H1 (cell line): Measurements from ENCODE around the gene NAGS. TPM values are rescaled to one million over a fixed set of nuclear protein-coding genes. Genes with fewer than 3 reads are reported as not detected.

Experiments used
- CTCF ChIA-PET: fragments of 300-600 bp; sonication (Branson Sonifier 250); formaldehyde crosslinking; loops from one replicate; lab custom pipeline; 2021; ENCODE audit not compliant: partially characterized antibody; lab: Charles Lee
- POLR2A ChIA-PET: fragments of 300-600 bp; sonication (Branson Sonifier 250); formaldehyde crosslinking; loops from one replicate; lab custom pipeline; 2021; ENCODE audit warnings: inconsistent platforms; ENCODE audit not compliant: partially characterized antibody; lab: Charles Lee
- DNase-seq, 2 experiments: peaks; one replicate each; pipeline versions ENCODE4 v3.0.0 to v3.0.0-alpha.2; 2010 to 2022; ENCODE audit warnings: low spot score in 2 of 2, low read depth in 1 of 2, mixed read lengths in 1 of 2
- FAIRE-seq: peaks from 2 replicates; lab custom pipeline; 2011; peaks lifted over from hg19 to GRCh38; lab: Jason Lieb, UNC
- H2AFZ ChIP-seq: 2 replicates; pipeline ENCODE4 v1.8.1; 2012; ENCODE audit warnings: low read length, inconsistent platforms
- H2AK5ac ChIP-seq: 2 replicates; pipeline ENCODE4 v1.6.1; 2013; ENCODE audit warnings: low read depth, low read length
- H2BK120ac ChIP-seq: replicated peaks from 2 replicates; pipeline ENCODE3; 2013; ENCODE audit warnings: low read depth, low read length, inconsistent platforms
- H2BK12ac ChIP-seq: 2 replicates; pipeline ENCODE4 v1.6.1; 2013; ENCODE audit warnings: low read depth, low read length
- H2BK15ac ChIP-seq: 2 replicates; pipeline ENCODE4 v1.6.1; 2013; ENCODE audit warnings: low read length
- H2BK20ac ChIP-seq: 2 replicates; pipeline ENCODE4 v1.6.1; 2013; ENCODE audit warnings: low read length
- H2BK5ac ChIP-seq: 2 replicates; pipeline ENCODE4 v1.6.1; 2013; ENCODE audit warnings: low read depth, low read length
- H3K14ac ChIP-seq: 2 replicates; pipeline ENCODE4 v1.6.1; 2013; ENCODE audit warnings: inconsistent platforms; ENCODE audit not compliant: insufficient read length
- H3K18ac ChIP-seq: 2 replicates; pipeline ENCODE4 v1.6.1; 2013; ENCODE audit warnings: low read length; ENCODE audit errors: extremely low read depth
- H3K23ac ChIP-seq: 2 replicates; pipeline ENCODE4 v1.6.1; 2013; ENCODE audit warnings: inconsistent platforms; ENCODE audit not compliant: insufficient read length
- H3K23me2 ChIP-seq: 2 replicates; pipeline ENCODE4 v1.6.1; 2013; ENCODE audit warnings: low read depth, low read length
- H3K27ac ChIP-seq: 2 replicates; pipeline ENCODE4 v1.6.1; 2011; ENCODE audit warnings: low read depth, low read length, inconsistent platforms
- H3K27me3 ChIP-seq, 4 experiments: replicated peaks in 1 of 4; 1 replicate in 1 of 4; 2 replicates in 3 of 4; pipeline versions ENCODE4 v1.6.1 to v1.8.1; 2011 to 2013; ENCODE audit warnings: low read length in 3 of 4, mild to moderate bottlenecking in 3 of 4, inconsistent platforms in 2 of 4, mixed read lengths in 2 of 4, moderate library complexity in 1 of 4; ENCODE audit not compliant: control insufficient read depth in 3 of 4, insufficient read depth in 3 of 4; ENCODE audit errors: extremely low read depth in 1 of 4
- H3K36me3 ChIP-seq, 4 experiments: 2 replicates each; pipeline versions ENCODE4 v1.6.1 to v1.8.1; 2011 to 2013; ENCODE audit warnings: mild to moderate bottlenecking in 4 of 4, low read length in 3 of 4, moderate library complexity in 2 of 4, control low read depth in 1 of 4, inconsistent platforms in 1 of 4; ENCODE audit not compliant: insufficient read depth in 4 of 4, control insufficient read depth in 2 of 4
- H3K4ac ChIP-seq: replicated peaks from 2 replicates; pipeline ENCODE3; 2013; ENCODE audit warnings: low read length, low read depth, mixed read lengths, inconsistent platforms; ENCODE audit not compliant: insufficient read length
- H3K4me1 ChIP-seq, 4 experiments: replicated peaks in 1 of 4; 1 replicate in 1 of 4; 2 replicates in 3 of 4; pipeline versions ENCODE4 v1.6.1 to v1.8.1; 2011 to 2013; ENCODE audit warnings: low read length in 3 of 4, inconsistent platforms in 2 of 4, mixed read lengths in 1 of 4; ENCODE audit not compliant: insufficient read depth in 4 of 4, control insufficient read depth in 3 of 4
- H3K4me2 ChIP-seq, 2 experiments: 2 replicates each; pipeline versions ENCODE4 v1.6.1 to v1.8.1; 2011 to 2013; ENCODE audit warnings: low read depth in 2 of 2, low read length in 2 of 2, control low read depth in 1 of 2, inconsistent platforms in 1 of 2, mild to moderate bottlenecking in 1 of 2; ENCODE audit not compliant: insufficient read depth in 1 of 2
- H3K4me3 ChIP-seq, 4 experiments: fragments of 200-600, 300-600 bp in 1 of 4; sonication (generic), shearing (Covaris generic), sonication (Bioruptor Twin) in 1 of 4; 2 replicates each; pipeline versions ENCODE4 v1.5.1 to v1.8.1; 2011 to 2016; ENCODE audit warnings: low read length in 4 of 4, low read depth in 3 of 4, control low read depth in 2 of 4, inconsistent platforms in 2 of 4, mild to moderate bottlenecking in 2 of 4, mixed read lengths in 1 of 4, moderate library complexity in 1 of 4; ENCODE audit not compliant: insufficient read depth in 2 of 4; ENCODE audit errors: extremely low read depth in 1 of 4
- H3K56ac ChIP-seq: replicated peaks from 2 replicates; pipeline ENCODE3; 2013; ENCODE audit warnings: low read depth, mild to moderate bottlenecking, mixed read lengths, low read length, inconsistent platforms; ENCODE audit not compliant: insufficient read length
- H3K79me1 ChIP-seq: 2 replicates; pipeline ENCODE4 v1.6.1; 2013; ENCODE audit warnings: low read depth, low read length, control low read depth
- H3K79me2 ChIP-seq, 2 experiments: 2 replicates each; pipeline versions ENCODE4 v1.6.1 to v1.8.1; 2012 to 2013; ENCODE audit warnings: low read length in 2 of 2, mild to moderate bottlenecking in 2 of 2, inconsistent platforms in 1 of 2; ENCODE audit not compliant: insufficient read depth in 2 of 2, control insufficient read depth in 1 of 2
- H3K9ac ChIP-seq, 4 experiments: replicated peaks in 1 of 4; 1 replicate in 1 of 4; 2 replicates in 3 of 4; pipeline versions ENCODE4 v1.6.1 to v1.8.1; 2011 to 2013; ENCODE audit warnings: low read depth in 3 of 4, low read length in 3 of 4, control low read depth in 2 of 4, mild to moderate bottlenecking in 2 of 4, moderate library complexity in 2 of 4, inconsistent platforms in 1 of 4; ENCODE audit errors: extremely low read depth in 1 of 4
- H3K9me3 ChIP-seq, 2 experiments: 2 replicates each; pipeline versions ENCODE4 v1.6.1 to v1.8.1; 2012 to 2013; ENCODE audit warnings: mild to moderate bottlenecking in 2 of 2, moderate library complexity in 2 of 2, control low read depth in 1 of 2, inconsistent platforms in 1 of 2, low read depth in 1 of 2, low read length in 1 of 2, mixed read lengths in 1 of 2; ENCODE audit not compliant: insufficient read depth in 2 of 2
- H4K20me1 ChIP-seq, 2 experiments: replicated peaks in 1 of 2; 2 replicates each; pipeline versions ENCODE3 to v1.8.1; 2011 to 2013; ENCODE audit warnings: inconsistent platforms in 2 of 2, low read length in 2 of 2, mild to moderate bottlenecking in 1 of 2; ENCODE audit not compliant: insufficient read depth in 2 of 2, control insufficient read depth in 1 of 2
- H4K5ac ChIP-seq: 2 replicates; pipeline ENCODE4 v1.6.1; 2013; ENCODE audit warnings: low read length, low read depth, mixed read lengths, inconsistent platforms; ENCODE audit not compliant: insufficient read length
- H4K8ac ChIP-seq: 2 replicates; pipeline ENCODE4 v1.8.0; 2013; ENCODE audit warnings: mild to moderate bottlenecking, moderate library complexity, low read length, inconsistent platforms; ENCODE audit not compliant: insufficient read depth; ENCODE audit errors: extremely low read depth
- H4K91ac ChIP-seq: replicated peaks from 2 replicates; pipeline ENCODE3; 2013; ENCODE audit warnings: low read length, mixed read lengths, inconsistent platforms; ENCODE audit not compliant: insufficient read length
- CREB1 ChIP-seq: IDR thresholded peaks from 2 replicates; pipeline ENCODE4 v1.6.1; 2012; ENCODE audit warnings: inconsistent platforms
- GTF2F1 ChIP-seq: IDR thresholded peaks from 2 replicates; pipeline ENCODE4 v1.6.1; 2012; ENCODE audit warnings: low read depth, low read length, improper control_type of control experiment, borderline replicate concordance
- HDAC6 ChIP-seq: IDR thresholded peaks from one replicate; pipeline ENCODE4 v1.7.1; 2012; ENCODE audit warnings: low read depth, mild to moderate bottlenecking, inconsistent platforms, low read length, moderate library complexity
- MAX ChIP-seq: IDR thresholded peaks from 2 replicates; pipeline ENCODE4 v1.6.1; 2012; ENCODE audit warnings: inconsistent platforms
- RAD21 ChIP-seq, 2 experiments: IDR thresholded peaks in 1 of 2; conservative IDR thresholded peaks in 1 of 2; 2 replicates each; pipeline ENCODE4 v1.6.1; 2011; ENCODE audit warnings: low read depth in 2 of 2, low read length in 2 of 2, improper control_type of control experiment in 1 of 2, inconsistent platforms in 1 of 2, mild to moderate bottlenecking in 1 of 2, moderate library complexity in 1 of 2
- SIN3A ChIP-seq, 2 experiments: IDR thresholded peaks in 1 of 2; conservative IDR thresholded peaks in 1 of 2; 2 replicates each; pipeline ENCODE4 v1.6.1; 2011 to 2012; ENCODE audit warnings: low read length in 2 of 2, improper control_type of control experiment in 1 of 2, low read depth in 1 of 2, mild to moderate bottlenecking in 1 of 2
- SP1 ChIP-seq: IDR thresholded peaks from 2 replicates; pipeline ENCODE4 v1.6.1; 2011; ENCODE audit warnings: low read depth, low read length
- WGBS, 2 experiments: shearing (Covaris generic) in 1 of 2; methylation state at CpG; one replicate each; pipeline versions ENCODE4 v1.1.6 to v1.1.7; 2013 to 2015; ENCODE audit warnings: low lambda C conversion rate in 2 of 2, mixed read lengths in 2 of 2, inconsistent platforms in 1 of 2, low coverage in 1 of 2, missing lambda C conversion rate in 1 of 2; ENCODE audit not compliant: insufficient replicate concordance in 2 of 2, insufficient coverage in 1 of 2, insufficient read length in 1 of 2; ENCODE audit errors: extremely low coverage in 1 of 2, missing lambda C conversion rate in 1 of 2; 5-methylcytosine and 5-hydroxymethylcytosine counted together
- polyA plus RNA-seq, 7 experiments: library from polyadenylated mRNA; depleted of rRNA in 3 of 7; stranded (reverse) in 5 of 7; unstranded in 2 of 7; fragments of >200 nt in 5 of 7; fragments of 200-250 nt in 2 of 7; gene quantifications; 1 replicate in 5 of 7; 2 replicates in 1 of 7; 4 replicates in 1 of 7; pipeline versions ENCODE4 v1.2.1 to v1.2.3, GENCODE V29; 2011 to 2013; ENCODE audit warnings: missing spikeins in 2 of 7, mixed read lengths in 2 of 7
- total RNA-seq: library from RNA; stranded (reverse); fragmentation: NEBNext Ultra II Directional; extraction: Animal tissue kit (Norgen Biotek cat#: 25700); gene quantifications from 2 replicates; pipeline ENCODE4 v1.2.1, GENCODE V29; 2021
- TF ChIP-seq, protein P1 (sequence below): IDR thresholded peaks from 2 replicates; pipeline ENCODE4 v1.6.1; 2012; ENCODE audit warnings: low read length, inconsistent platforms

The NAGS gene
- total and polyA plus RNA-seq, 2 of the 8 experiments (the other 6 are each of a cell fraction or from before 2014, with no cell fraction given): 4.0 to 5.1 TPM

DNA sequence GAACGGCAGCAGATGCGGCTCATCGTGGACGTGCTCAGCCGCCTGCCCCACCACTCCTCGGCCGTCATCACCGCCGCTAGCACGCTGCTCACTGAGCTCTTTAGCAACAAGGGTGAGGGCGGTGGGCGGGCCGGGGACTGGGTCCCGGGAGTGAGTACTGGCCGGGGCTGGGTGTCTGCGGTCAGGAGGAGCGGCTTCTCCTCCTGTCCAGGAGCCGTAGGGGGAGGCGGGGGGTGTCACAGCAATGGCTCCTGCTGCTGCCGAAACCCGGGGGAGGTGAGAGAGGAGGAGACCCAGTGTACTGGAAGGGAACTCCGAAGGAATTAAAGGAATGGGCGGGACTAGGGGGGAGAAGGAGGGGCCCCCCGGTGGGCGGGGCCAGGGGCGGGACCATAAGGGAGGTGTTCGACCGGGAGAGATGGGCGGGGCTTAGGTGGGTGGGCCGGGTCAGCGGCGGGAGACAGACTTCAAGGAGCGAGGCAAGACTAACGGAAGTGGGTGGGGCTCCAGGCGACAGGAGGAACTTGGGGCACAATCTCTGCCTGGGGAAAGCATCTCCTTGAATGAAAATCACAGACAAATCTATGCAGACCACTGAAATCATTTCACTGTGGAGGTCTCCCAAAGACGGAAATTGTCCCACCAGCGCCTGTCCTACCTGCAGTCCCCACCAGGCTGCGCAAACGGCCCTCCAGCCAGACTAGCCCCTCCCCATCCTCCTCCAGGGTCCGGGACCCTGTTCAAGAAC is 2.4 kb downstream of the NAGS start:
- DNase-seq (peak; percentile 94 to 98), FAIRE-seq (peak; percentile 70)
- Histone ChIP-seq H2BK12ac (peak overlapping the region; percentile 88), H2BK120ac (no peak overlapping the region), H3K23ac (no peak overlapping the region), H3K18ac (peak overlapping the region; percentile 83), H3K27me3 (peaks cover 0 to 21% (median 17%) of the 10 kb centered on the region in 4 experiments; a peak in 6 of 7 replicates), H4K5ac (no peak overlapping the region), H3K9me3 (no peaks in the 10 kb centered on the region), H3K56ac (no peak overlapping the region), H4K8ac (peak overlapping the region; percentile 73; the same call in 1 of the 2 replicates), H3K79me1 (no peaks in the 10 kb centered on the region; the same call in 1 of the 2 replicates), H3K27ac (no peak overlapping the region), H4K91ac (peak overlapping the region; percentile 79), H3K4me2 (peak overlapping the region; percentile 94), H3K36me3 (peaks cover 0 to 2% (median under 1%) of the 10 kb centered on the region in 4 experiments; a peak in 2 of 8 replicates), H2BK5ac (peak overlapping the region; percentile 88; the same call in 1 of the 2 replicates), H3K14ac (no peak overlapping the region), H3K4me1 (peaks cover 0 to 19% (median 13%) of the 10 kb centered on the region in 4 experiments; a peak in 6 of 7 replicates), H3K4ac (peak overlapping the region; percentile 72), H3K9ac (peak overlapping the region in 2 of 4 experiments; percentile 41 to 42; a peak in 2 of 7 replicates), H3K79me2 (no peaks in the 10 kb centered on the region), H2BK20ac (no peak overlapping the region), H2BK15ac (no peak overlapping the region; the same call in 1 of the 2 replicates), H4K20me1 (peaks cover 4 to 8% of the 10 kb centered on the region in 2 experiments), H3K23me2 (peaks cover 32% of the 10 kb centered on the region), H3K4me3 (peak overlapping the region; percentile 72 to 86 (median 82)), H2AK5ac (no peak overlapping the region), H2AFZ (peak overlapping the region; percentile 43; the same call in 1 of the 2 replicates)
- POLR2A ChIA-PET: interaction anchor here (0.7 to 3.8 kb wide), 14 partner anchors 8 to 66 kb away, joined by 3 to 23 read pairs (median 5); partner anchors contain the start of genes LSM12 and TMEM101
- CTCF ChIA-PET: interaction anchor here (0.7 to 7.2 kb wide), 22 partner anchors 11 to 524 kb away, joined by 3 to 67 read pairs (median 6); partner anchors contain the start of gene PPY
- 3% methylated on average over 16 of the region's 40 CpGs; no CpG with 5 or more reads in 1 of the 2 experiments for WGBS, 2 experiments
- TF ChIP-seq HDAC6: no peak
- peak; percentile 84 for TF ChIP-seq MAX
- TF ChIP-seq GTF2F1: no peak
- TF ChIP-seq SIN3A (conservative IDR thresholded peaks at IDR 0.05 in 1 of 2, IDR thresholded peaks at IDR 0.05 in 1 of 2; ENCODE audit: low read depth in 1 of 2, low read length in 2 of 2): peak in 1 of 2 experiments; percentile 28; a peak in 1 of 4 replicates
- TF ChIP-seq, protein P1, sequence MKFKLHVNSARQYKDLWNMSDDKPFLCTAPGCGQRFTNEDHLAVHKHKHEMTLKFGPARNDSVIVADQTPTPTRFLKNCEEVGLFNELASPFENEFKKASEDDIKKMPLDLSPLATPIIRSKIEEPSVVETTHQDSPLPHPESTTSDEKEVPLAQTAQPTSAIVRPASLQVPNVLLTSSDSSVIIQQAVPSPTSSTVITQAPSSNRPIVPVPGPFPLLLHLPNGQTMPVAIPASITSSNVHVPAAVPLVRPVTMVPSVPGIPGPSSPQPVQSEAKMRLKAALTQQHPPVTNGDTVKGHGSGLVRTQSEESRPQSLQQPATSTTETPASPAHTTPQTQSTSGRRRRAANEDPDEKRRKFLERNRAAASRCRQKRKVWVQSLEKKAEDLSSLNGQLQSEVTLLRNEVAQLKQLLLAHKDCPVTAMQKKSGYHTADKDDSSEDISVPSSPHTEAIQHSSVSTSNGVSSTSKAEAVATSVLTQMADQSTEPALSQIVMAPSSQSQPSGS: no peak
- TF ChIP-seq SP1: peak; percentile 56; the same call in 1 of the 2 replicates
- TF ChIP-seq RAD21 (IDR thresholded peaks at IDR 0.05 in 1 of 2, conservative IDR thresholded peaks at IDR 0.05 in 1 of 2; ENCODE audit: low read depth in 2 of 2, low read length in 2 of 2): peak; percentile 42 to 55; a peak in 3 of 4 replicates
- 0 out of 2 replicates have a peak, but pooled peaks have one; percentile 37 for TF ChIP-seq CREB1
